GM21576 (cell line): ENCODE measurements around the gene MMS22L.

Experiments used
- ATAC-seq: cut with Tn5 transposase; IDR thresholded peaks from one replicate; pipeline ENCODE4 v1.9.1; 2021; ENCODE audit warnings: mild to moderate bottlenecking, moderate library complexity; ENCODE audit not compliant: unreplicated experiment

The MMS22L gene

DNA sequence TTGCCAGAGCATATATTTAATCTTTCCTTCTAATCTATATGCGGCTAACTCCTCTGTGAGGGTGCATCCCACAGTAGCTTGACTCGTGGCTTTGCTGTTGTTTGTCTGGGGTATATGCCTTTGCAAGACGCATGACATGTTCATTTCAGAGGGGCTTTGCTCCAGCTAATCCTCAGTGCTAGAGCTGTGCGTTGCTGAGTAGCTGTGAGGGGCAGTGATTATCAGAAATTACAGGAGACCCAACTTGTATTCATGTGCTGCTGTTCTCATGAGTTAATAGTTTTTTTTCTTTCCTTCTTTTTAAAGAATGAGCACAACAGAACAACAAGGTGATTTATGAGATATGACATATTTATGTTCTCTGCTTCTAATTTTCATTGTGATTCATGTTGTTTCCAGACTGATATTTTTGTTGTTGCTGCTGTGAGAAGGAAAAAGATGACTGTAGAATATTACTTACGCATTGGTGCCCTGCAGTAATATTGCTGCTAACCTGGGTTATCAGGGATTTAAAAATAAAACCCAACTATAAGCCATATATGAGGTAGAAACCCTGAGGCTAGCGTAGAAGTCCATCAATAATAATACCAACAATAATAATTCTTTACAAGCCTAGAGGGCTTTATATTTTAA lies 190.2 kb downstream of the MMS22L start:
- ATAC-seq, result no peak
